Activated CD4-positive, alpha-beta T cell treated with anti-CD3 and anti-CD28 coated beads, Interleukin-2, Interleukin-6, amounts not matched to agents 100 ng/mL and 50 ng/mL, durations not matched to agents 16 hours and 8 hours (primary cell): ENCODE data around the gene OGFR.
A peak's percentile ranks its signal among the peaks of the same experiment; 100 is the strongest.

Experiments
- DNase-seq: peaks from one replicate; pipeline ENCODE4 v3.0.0-alpha.2; 2020

Gene OGFR

DNA sequence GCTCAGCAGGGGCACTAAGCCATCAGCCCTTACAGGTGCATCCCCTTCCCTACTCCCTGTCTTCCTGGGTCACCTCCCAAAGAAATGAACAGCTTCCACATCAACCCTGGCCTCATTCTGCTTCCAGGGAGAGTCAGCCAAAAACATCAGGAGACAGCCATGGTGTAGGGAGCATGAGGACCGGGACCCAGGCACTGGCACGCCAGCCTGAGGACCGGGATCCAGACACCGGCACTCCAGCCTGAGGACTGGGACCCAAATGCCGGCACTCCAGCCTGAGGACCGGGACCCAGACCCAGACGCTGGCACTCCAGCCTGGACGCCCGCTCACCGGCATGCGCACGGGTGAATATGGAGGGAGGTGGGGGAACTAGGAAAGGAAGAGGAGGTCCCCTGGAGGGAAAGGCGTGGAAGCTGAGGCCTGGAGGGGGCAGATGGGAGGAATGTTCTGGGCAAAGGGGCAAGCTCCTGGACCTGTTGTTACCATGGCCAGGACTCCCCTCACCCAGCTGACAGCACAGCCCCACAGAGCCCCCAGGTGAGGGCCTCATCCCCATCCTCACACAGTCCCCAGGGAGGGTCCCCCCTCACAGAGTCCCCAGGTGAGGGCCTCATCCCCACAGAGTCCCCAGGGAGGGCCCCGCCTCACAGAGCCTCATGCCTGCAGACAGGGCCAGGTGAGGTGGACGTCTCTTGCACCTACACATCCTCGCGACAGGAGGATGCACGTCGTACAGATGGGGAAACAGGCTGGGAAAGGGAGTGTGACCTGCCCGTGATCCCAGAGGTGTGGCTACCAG is 34.3 kb upstream of the OGFR start:
- DNase-seq, result no peak

GRCh38 chr20:62770916-62771315 is 33.7 kb upstream of the OGFR start:
- DNase-seq, result no peak

- no peak for DNase-seq
Observed at GRCh38 chr20:62771396-62772102, 33.1 kb upstream of the OGFR start.

- DNase-seq, result no peak
Observed at GRCh38 chr20:62772103-62772611, 32.5 kb upstream of the OGFR start.

DNA sequence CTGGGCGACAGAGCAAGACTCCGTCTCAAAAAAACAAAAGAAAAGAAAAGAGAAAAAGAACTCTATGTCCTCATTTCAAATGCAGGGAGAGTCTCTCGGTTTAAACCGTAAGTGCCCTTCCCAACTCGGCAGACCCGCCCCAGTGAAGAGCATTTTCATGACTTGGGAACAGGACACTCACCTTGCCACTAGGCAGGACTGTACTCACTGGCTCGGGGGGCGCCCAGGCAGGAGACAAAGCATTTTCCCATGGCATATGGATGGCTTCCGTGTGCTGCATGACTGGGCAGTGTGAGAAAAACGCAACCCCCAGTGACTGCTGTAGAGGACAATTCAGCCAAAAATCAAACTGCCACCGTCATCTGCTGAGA is 32.0 kb upstream of the OGFR start:
- DNase-seq, result no peak

DNA sequence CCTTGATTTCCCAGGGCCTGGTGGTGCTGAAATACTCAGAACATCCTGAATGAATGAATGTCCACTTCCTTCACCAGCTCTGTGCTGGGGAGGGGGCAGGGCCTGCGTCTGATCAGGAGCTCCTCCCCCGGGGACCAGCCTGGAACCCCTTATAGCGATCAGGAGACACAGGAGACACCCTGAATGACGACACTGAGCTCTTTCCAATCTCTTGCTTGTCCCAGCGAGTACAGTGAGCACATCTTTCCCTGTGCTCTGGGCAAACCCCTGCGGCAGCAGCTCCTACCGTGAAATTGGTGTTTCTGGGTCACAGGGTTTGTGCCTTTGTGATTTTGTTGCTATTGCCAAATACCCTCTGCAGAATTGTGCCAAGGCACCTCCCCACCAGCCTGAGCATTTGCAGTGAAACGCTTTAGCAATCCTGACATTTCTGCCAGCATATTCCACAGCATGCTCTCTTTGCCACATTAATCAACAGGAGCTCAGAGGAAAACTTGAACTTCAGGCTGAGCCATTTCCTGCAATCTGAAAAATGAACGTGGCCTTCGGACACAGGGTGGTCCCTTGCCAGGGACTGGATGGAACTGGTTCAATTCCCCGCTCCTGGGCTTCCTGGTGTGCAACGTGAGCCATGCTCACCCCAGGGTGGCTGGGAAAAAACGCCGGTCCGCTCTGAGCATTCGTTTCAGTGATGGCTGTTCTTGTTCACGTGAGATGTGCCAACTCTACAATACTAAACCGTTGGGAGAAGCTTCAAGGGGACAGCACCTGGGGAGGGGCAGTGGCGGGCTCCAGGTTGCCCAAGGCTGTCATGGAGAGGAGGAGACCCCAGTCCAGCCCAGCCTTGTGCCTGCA is 31.4 kb upstream of the OGFR start:
- DNase-seq, result no peak

- no peak for DNase-seq
Observed at GRCh38 chr20:62773845-62774714, 30.6 kb upstream of the OGFR start.

GRCh38 chr20:62774762-62775161 is 29.9 kb upstream of the OGFR start:
- DNase-seq, result no peak

- no peak for DNase-seq
Observed at GRCh38 chr20:62775206-62775605, 29.4 kb upstream of the OGFR start.

DNA sequence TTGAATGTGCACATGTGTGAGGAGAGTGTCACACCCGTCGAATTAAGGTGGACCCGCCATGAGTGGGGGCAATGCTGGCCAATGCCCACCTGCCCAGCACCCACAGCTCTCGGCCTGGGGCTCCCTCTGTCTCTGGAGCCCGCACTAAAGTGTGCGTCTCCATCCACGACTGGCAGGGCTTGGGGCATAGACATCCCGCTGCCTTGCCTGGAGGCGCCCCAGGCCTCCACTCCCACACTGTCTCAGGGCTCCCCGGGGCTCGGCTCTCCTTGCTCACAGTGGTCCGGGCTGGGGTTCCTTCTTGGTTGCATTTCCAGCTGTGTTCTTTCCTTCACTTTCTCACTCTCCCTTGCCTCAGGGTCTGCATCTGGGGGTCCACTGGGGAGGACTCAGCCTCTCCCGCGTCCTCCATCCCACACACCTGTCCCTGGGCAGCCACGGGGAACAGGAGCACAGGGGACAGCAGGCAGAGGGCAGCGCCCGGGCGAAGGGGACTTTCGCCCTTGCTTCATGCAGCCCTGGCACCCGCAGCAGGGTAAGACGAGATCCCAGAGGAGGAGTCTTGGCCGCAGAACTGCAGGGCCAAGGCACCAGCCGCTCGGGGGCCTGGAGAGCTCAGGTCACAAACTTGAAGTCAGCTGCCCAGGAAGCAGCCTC is 28.5 kb upstream of the OGFR start:
- DNase-seq, result no peak

DNA sequence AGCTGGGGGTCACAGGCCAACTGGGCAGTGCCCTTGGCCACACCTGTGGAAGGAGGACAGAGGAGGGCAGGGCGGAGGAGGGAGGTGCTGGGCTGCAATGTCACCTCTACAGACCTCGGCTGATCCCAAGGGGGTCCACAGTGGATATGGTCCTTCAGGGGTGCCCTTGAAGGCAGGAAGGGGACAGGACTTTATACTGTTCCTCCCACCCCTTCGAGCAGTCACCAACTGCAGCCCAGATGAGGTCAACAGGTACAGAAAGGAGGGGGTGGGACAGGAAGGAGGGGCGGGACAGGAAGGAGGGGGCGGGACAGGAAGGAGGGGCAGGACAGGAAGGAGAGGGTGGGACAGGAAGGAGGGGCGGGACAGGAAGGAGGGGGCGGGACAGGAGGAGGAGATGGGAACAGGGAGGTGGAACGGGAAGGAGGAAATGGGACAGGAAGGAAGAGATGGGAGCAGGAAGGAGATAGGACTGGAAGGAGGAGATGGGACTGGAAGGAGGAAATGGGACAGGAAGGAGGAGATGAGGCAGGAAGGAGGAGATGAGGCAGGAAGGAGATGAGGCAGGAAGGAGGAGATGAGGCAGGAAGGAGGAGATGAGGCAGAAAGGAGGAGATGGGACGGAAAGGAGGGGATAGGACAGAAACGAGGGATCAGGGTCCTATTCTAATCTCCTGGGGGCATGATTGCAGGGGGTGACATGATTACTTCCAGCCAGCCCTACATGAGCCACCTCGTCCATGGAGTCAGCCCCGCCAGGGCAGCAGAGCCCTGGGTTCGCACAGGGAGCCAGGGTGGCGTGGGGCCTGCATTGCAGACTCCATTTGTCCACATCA is 27.7 kb upstream of the OGFR start:
- peak; percentile 78 for DNase-seq

DNA sequence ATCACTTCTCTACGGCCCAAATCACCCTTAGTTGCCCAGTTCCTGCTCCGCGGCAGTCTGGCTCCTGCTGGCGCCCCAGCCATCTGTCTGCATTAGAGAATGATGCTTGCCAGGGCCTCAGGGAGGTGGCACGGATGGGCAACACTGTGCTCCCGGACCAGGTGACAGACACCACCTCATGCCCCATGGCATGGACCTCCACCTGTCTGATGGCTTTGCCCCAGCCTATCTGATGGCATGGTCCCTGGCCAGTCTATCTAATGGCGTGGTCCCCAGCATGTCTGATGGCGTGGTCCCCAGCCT is 27.2 kb upstream of the OGFR start:
- no peak for DNase-seq

DNA sequence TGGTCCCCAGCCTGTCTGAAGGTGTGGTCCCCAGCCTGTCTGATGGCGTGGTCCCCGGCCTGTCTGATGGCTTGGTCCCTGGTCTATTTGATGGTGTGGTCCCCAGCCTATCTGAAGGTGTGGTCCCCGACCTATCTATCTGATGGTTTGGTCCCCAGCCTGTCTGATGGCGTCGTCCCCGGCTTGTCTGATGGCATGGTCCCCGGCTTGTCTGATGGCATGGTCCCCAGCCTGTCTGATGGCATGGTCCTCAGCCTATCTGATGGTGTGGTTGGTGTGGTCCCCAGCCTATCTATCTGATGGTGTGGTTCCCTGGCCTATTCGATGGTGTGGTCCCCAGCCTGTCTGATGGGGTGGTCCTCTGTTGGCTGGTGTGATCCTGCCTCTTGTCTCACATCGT is 26.6 kb upstream of the OGFR start:
- DNase-seq, result no peak

GRCh38 chr20:62778601-62779416 is 25.8 kb upstream of the OGFR start:
- DNase-seq, result no peak

DNA sequence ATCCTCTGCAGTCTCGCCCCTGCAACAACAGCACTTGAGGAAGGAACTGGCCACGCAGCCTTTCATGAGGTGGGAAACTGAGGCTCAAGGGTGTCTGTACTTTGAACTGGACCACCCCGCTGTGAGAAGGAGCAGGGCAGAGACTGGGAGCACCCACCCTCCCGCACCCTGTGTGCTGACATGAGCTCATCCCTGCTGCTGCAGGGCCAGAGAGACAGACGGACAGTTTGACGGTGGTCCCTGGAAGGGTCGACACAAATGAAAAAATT is 25.3 kb upstream of the OGFR start:
- no peak for DNase-seq

DNA sequence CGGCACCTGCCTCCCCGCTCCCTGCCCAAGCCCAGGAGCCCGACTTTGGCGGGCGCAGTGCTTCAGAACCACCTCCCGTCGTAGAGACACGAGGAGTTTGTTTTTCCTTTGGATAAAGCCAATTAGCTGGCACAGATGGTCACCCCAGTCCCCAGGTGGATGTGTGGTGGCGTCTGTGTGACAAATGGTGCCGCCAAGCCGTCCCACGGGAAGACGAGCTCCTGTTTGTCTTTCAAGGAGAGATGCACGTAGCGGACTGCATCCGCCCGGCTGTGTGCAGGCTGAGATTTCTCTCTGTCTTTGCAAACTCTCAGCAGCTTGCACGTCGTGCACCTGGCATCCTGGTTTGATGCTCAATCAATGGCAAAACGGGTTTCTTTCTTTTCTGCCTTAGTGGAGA is 24.4 kb upstream of the OGFR start:
- no peak for DNase-seq

GRCh38 chr20:62780696-62781095 is 23.9 kb upstream of the OGFR start:
- no peak for DNase-seq

DNA sequence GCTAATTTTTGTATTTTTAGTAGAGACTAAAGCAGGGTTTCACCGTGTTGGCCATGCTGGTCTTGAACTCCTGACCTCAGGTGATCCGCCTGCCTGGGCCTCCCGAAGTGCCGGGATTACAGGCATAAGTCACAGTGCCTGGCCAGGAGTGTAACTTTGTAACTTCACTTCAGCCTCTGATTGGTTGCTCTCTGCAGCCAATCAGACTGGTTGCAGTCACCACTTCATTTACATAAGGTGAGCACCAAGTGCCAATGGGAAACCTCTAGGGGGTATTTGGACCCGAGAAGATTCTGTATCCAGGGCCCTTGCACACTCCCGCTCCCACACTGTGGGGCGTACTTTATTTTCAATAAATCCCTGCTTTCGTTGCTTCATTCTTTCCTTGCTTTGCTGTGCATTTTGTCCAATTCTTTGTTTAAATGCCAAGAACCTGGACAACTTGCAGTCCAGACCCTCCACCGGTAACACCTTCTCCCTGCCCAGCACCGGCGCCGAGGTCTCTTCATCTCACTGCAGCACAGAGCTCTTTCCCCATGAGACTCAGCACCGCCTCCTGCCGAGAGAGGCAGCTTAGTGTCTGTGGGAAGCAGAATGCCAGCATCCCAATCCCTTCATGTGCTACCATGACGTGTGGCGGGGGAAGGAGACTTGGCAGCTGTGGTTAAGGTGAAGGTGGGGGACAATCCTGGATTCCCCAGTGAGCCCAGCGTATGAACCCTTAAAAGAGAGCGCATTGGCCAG is 22.3 kb upstream of the OGFR start:
- DNase-seq, result no peak

DNA sequence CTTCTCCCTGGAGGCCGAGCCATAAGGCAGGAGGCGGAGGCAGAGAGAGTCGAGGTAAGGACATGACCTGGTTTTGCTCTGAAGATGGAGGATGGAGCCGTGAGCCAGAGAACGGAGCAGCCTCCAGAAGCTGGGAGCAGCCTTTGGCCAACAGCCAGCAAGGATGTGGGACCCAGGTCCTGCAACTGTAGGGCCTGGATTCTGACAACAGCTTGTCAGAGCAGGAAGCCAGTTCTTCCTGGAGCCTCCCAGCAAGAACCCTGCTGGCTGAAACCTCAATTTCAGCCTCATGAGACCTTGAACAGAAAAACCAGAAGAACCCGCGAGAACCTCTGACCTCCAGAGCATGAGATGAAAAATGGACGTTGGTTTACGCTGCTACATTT is 21.7 kb upstream of the OGFR start:
- DNase-seq, result no peak

- DNase-seq, result no peak
Observed at GRCh38 chr20:62784497-62784896, 20.1 kb upstream of the OGFR start.
